Endothelial cell of umbilical vein (primary cell): ENCODE data around the gene LMCD1. TPM values are rescaled to one million over a fixed set of nuclear protein-coding genes. Genes with fewer than 3 reads are reported as not detected.

Source experiments
- BruUV-seq: library from RNA; stranded (reverse); fragments of 400-500 nt; replicated peaks from 2 replicates; lab custom pipeline; 2021; lab: Mats Ljungman, UMichigan
- CTCF ChIA-PET: fragments of 300-600, 350-600 bp; sonication (Branson Sonifier 250); formaldehyde crosslinking; loops from one replicate; lab custom pipeline; 2021; ENCODE audit warnings: antibody characterized with exemption, inconsistent platforms; lab: Charles Lee
- POLR2A ChIA-PET: fragments of 300-600, 350-600 bp; sonication (Branson Sonifier 250); formaldehyde crosslinking; loops from one replicate; lab custom pipeline; 2021; ENCODE audit warnings: antibody characterized with exemption, inconsistent platforms; lab: Charles Lee
- DNase-seq: peaks from one replicate; pipeline ENCODE4 v3.0.0-alpha.2; 2011; ENCODE audit warnings: low read depth, low spot score
- FAIRE-seq: peaks from 2 replicates; lab custom pipeline; 2011; peaks lifted over from hg19 to GRCh38; lab: Jason Lieb, UNC
- H2AFZ ChIP-seq: 2 replicates; pipeline ENCODE4 v1.6.0; 2012; ENCODE audit warnings: low read depth, low read length, control low read depth, inconsistent platforms
- H3K27ac ChIP-seq: 2 replicates; pipeline ENCODE4 v1.5.1; 2011; ENCODE audit warnings: low read depth, mild to moderate bottlenecking, control low read depth, low read length, moderate library complexity; ENCODE audit not compliant: insufficient read depth
- H3K27me3 ChIP-seq, 2 experiments: 2 replicates each; pipeline versions ENCODE4 v1.6.0 to v1.6.1; 2011; ENCODE audit warnings: low read length in 2 of 2, mixed read lengths in 1 of 2; ENCODE audit not compliant: control insufficient read depth in 2 of 2, insufficient read depth in 2 of 2
- H3K36me3 ChIP-seq, 2 experiments: 2 replicates in 1 of 2; 3 replicates in 1 of 2; pipeline ENCODE4 v1.5.1; 2011; ENCODE audit warnings: low read length in 2 of 2, mild to moderate bottlenecking in 1 of 2, moderate library complexity in 1 of 2; ENCODE audit not compliant: control insufficient read depth in 2 of 2, insufficient read depth in 2 of 2; ENCODE audit errors: extremely low read depth in 1 of 2
- H3K4me1 ChIP-seq: 3 replicates; pipeline ENCODE4 v1.5.1; 2011; ENCODE audit warnings: mild to moderate bottlenecking, low read length; ENCODE audit not compliant: control insufficient read depth, insufficient read depth; ENCODE audit errors: extremely low read depth
- H3K4me2 ChIP-seq: 2 replicates; pipeline ENCODE4 v1.6.1; 2011; ENCODE audit warnings: low read length, control low read depth, mixed read lengths; ENCODE audit not compliant: insufficient read depth
- H3K4me3 ChIP-seq, 3 experiments: fragments of 200-600 bp in 1 of 3; sonication (generic), shearing (Covaris generic) in 1 of 3; replicated peaks in 1 of 3; 2 replicates each; pipeline ENCODE4 v1.5.1; 2011 to 2016; ENCODE audit warnings: control low read depth in 3 of 3, low read length in 3 of 3, mild to moderate bottlenecking in 2 of 3, inconsistent platforms in 1 of 3, low read depth in 1 of 3, moderate library complexity in 1 of 3; ENCODE audit not compliant: insufficient read depth in 1 of 3
- H3K79me2 ChIP-seq: 2 replicates; pipeline ENCODE4 v1.6.0; 2012; ENCODE audit warnings: low read length, inconsistent platforms; ENCODE audit not compliant: control insufficient read depth, insufficient read depth
- H3K9ac ChIP-seq: replicated peaks from 2 replicates; pipeline ENCODE3; 2011; ENCODE audit warnings: low read length, control low read depth; ENCODE audit not compliant: insufficient read depth; ENCODE audit errors: extremely low read depth
- H3K9me1 ChIP-seq: replicated peaks from 3 replicates; pipeline ENCODE4 v1.6.0; 2011; ENCODE audit warnings: mild to moderate bottlenecking, low read length; ENCODE audit not compliant: control insufficient read depth, insufficient read depth; ENCODE audit errors: extremely low read depth
- H3K9me3 ChIP-seq: replicated peaks from 2 replicates; pipeline ENCODE4 v1.5.1; 2012; ENCODE audit warnings: low read length, inconsistent platforms; ENCODE audit not compliant: control insufficient read depth, insufficient read depth
- H4K20me1 ChIP-seq: replicated peaks from 2 replicates; pipeline ENCODE3; 2011; ENCODE audit warnings: mild to moderate bottlenecking, low read length; ENCODE audit not compliant: control insufficient read depth, insufficient read depth; ENCODE audit errors: extremely low read depth
- EZH2 ChIP-seq: IDR thresholded peaks from 2 replicates; pipeline ENCODE4 v1.6.1; 2012; ENCODE audit warnings: borderline replicate concordance, low read depth, mild to moderate bottlenecking, moderate library complexity, low read length, inconsistent platforms; ENCODE audit not compliant: severe bottlenecking
- FOS ChIP-seq: IDR thresholded peaks from 2 replicates; pipeline ENCODE4 v1.6.1; 2011; ENCODE audit warnings: mild to moderate bottlenecking, low read length, moderate library complexity, borderline replicate concordance; ENCODE audit not compliant: insufficient read depth
- GATA2 ChIP-seq: IDR thresholded peaks from 2 replicates; pipeline ENCODE4 v1.7.0; 2011; ENCODE audit warnings: low read depth, mild to moderate bottlenecking, moderate library complexity, mixed read lengths, low read length; ENCODE audit not compliant: insufficient read length, insufficient read depth
- JUN ChIP-seq: IDR thresholded peaks from 2 replicates; pipeline ENCODE4 v1.6.1; 2011; ENCODE audit warnings: borderline replicate concordance, low read depth; ENCODE audit not compliant: insufficient read length, insufficient read depth
- MYC ChIP-seq: IDR thresholded peaks from one replicate; pipeline ENCODE4 v1.6.1; 2011; ENCODE audit warnings: mild to moderate bottlenecking, low read depth, low read length
- POLR2A ChIP-seq: IDR thresholded peaks from 2 replicates; pipeline ENCODE4 v1.6.1; 2012; ENCODE audit warnings: low read depth, mild to moderate bottlenecking, control low read depth, low read length
- POLR2AphosphoS5 ChIP-seq: IDR thresholded peaks from 2 replicates; pipeline ENCODE4 v1.6.1; 2012; ENCODE audit warnings: low read depth, mild to moderate bottlenecking, control low read depth, low read length, moderate library complexity; ENCODE audit not compliant: insufficient read depth
- dilution Hi-C: fragments of 300-500 bp; cut with MboI; formaldehyde crosslinking; loops from one replicate; pipeline ENCODE4 v1.15.0; 2019; ENCODE audit warnings: low sequenced_read_pairs; ENCODE audit not compliant: extremely low pct_ligation_motif_present
- intact Hi-C: fragments of 100-400 bp; cut with micrococcal nuclease; formaldehyde crosslinking; loops from one replicate; pipeline ENCODE4 v1.10.0; 2022
- polyA plus RNA-seq, 4 experiments: library from polyadenylated mRNA; depleted of rRNA in 3 of 4; stranded (reverse) in 3 of 4; unstranded in 1 of 4; fragments of >200 nt; gene quantifications; 2 replicates each; pipeline versions ENCODE4 v1.2.1 to v1.2.3, GENCODE V29; 2011 to 2012; ENCODE audit warnings: missing spikeins in 1 of 4
- total RNA-seq: library from RNA; stranded (reverse); gene quantifications from 2 replicates; pipeline ENCODE4 v1.2.3, GENCODE V29; 2021
- TF ChIP-seq, protein P1 (sequence below), 2 donors: IDR thresholded peaks; 1 replicate in 1 of 2; 2 replicates in 1 of 2; pipeline ENCODE4 v1.5.1; 2011; ENCODE audit warnings: low read length in 2 of 2, mild to moderate bottlenecking in 2 of 2, moderate library complexity in 2 of 2, control low read depth in 1 of 2, inconsistent platforms in 1 of 2, low read depth in 1 of 2; ENCODE audit not compliant: insufficient read depth in 1 of 2; ENCODE audit errors: extremely low read depth in 1 of 2
- TF ChIP-seq, protein P2 (sequence below): IDR thresholded peaks from 2 replicates; pipeline ENCODE4 v1.6.1; 2011; ENCODE audit not compliant: insufficient read depth, insufficient read length

LMCD1 gene
- total and polyA plus RNA-seq, 2 donors (not counting 3 experiments of a cell fraction or from before 2014, with no cell fraction given) = 7.6 to 14.5 TPM

DNA sequence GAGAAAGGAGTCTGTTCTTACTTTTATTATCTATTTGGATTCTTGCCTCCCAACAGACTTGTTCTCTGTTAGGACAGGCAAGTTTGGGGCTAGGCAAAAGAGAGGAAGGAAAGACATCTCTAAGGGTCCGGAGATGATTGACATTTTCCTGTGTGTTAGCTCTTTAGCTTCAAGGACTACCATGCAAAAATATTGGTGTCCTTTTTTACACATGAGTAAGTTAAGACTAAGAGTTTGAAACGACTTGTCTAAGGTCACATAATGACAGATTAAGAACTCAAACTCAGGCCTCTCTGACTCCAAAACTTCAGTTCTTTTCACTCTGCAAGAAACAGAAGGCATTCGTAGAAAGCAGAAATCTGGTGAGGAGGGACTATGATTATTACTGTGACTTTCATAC is 5.9 kb downstream of the LMCD1 start:
- TF ChIP-seq POLR2A (no peak), GATA2 (no peak), JUN (no peak), EZH2 (no peak), POLR2AphosphoS5 (no peak), FOS (no peak), MYC (no peak)
- TF ChIP-seq, protein P1, sequence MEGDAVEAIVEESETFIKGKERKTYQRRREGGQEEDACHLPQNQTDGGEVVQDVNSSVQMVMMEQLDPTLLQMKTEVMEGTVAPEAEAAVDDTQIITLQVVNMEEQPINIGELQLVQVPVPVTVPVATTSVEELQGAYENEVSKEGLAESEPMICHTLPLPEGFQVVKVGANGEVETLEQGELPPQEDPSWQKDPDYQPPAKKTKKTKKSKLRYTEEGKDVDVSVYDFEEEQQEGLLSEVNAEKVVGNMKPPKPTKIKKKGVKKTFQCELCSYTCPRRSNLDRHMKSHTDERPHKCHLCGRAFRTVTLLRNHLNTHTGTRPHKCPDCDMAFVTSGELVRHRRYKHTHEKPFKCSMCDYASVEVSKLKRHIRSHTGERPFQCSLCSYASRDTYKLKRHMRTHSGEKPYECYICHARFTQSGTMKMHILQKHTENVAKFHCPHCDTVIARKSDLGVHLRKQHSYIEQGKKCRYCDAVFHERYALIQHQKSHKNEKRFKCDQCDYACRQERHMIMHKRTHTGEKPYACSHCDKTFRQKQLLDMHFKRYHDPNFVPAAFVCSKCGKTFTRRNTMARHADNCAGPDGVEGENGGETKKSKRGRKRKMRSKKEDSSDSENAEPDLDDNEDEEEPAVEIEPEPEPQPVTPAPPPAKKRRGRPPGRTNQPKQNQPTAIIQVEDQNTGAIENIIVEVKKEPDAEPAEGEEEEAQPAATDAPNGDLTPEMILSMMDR (IDR thresholded peaks at IDR 0.05; ENCODE audit: extremely low read depth in 1 of 2, insufficient read depth in 1 of 2, low read depth in 1 of 2, low read length in 2 of 2) = no peak
- TF ChIP-seq, protein P2, sequence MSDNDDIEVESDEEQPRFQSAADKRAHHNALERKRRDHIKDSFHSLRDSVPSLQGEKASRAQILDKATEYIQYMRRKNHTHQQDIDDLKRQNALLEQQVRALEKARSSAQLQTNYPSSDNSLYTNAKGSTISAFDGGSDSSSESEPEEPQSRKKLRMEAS = no peak
- intact Hi-C loops = loop anchor here (2.0 to 10.0 kb wide), 2 partner anchors 23 to 633 kb away; no protein-coding TSS in a partner anchor
- Histone ChIP-seq H3K9ac (no peak overlapping the region), H2AFZ (no peak overlapping the region), H3K27me3 (no peaks in the 10 kb centered on the region), H3K4me1 (peaks cover 59% of the 10 kb centered on the region), H3K27ac (no peak overlapping the region), H3K4me3 (no peak overlapping the region), H3K9me1 (no peaks in the 10 kb centered on the region), H3K36me3 (no peaks in the 10 kb centered on the region), H4K20me1 (no peaks in the 10 kb centered on the region), H3K9me3 (no peaks in the 10 kb centered on the region), H3K4me2 (no peak overlapping the region), H3K79me2 (no peaks in the 10 kb centered on the region)
- FAIRE-seq (no peak), DNase-seq (no peak)
- dilution Hi-C loops = no loop called here
- POLR2A ChIA-PET = no interaction called here
- CTCF ChIA-PET = interaction anchor here (9.5 kb wide), 1 partner anchor 63 kb away, joined by 114 read pairs; no protein-coding TSS in a partner anchor
- no TSS peak for BruUV-seq
